NCI-H1105 treated with DMSO at 0.1 percent for 48 hours (cell line): Measurements from ENCODE around the gene RNU6-7.

Source experiments
- DNase-seq: peaks from one replicate; lab custom pipeline; 2025; lab: John Stamatoyannopoulos, UW

RNU6-7 gene

GRCh38 chr14:32205554-32205953 lies 3.7 kb downstream of the RNU6-7 start:
- DNase-seq, result no peak

- DNase-seq, result no peak
Measured at GRCh38 chr14:32205984-32206383, 4.1 kb downstream of the RNU6-7 start.

- no peak for DNase-seq
Measured at GRCh38 chr14:32206552-32206951, 4.7 kb downstream of the RNU6-7 start.

- DNase-seq, result no peak
Measured at GRCh38 chr14:32208490-32208889, 6.6 kb downstream of the RNU6-7 start.

- DNase-seq, result no peak
Measured at GRCh38 chr14:32209471-32209870, 7.6 kb downstream of the RNU6-7 start.

GRCh38 chr14:32211068-32211404 lies 9.2 kb downstream of the RNU6-7 start:
- no peak for DNase-seq

- DNase-seq, result no peak
Measured at GRCh38 chr14:32212833-32213232, 11.0 kb downstream of the RNU6-7 start.

- DNase-seq, result peak; percentile 90
Measured at GRCh38 chr14:32217301-32217700, 15.5 kb downstream of the RNU6-7 start.

- no peak for DNase-seq
Measured at GRCh38 chr14:32224737-32225377, 23.0 kb downstream of the RNU6-7 start.

- DNase-seq, result no peak
Measured at GRCh38 chr14:32225378-32225920, 23.6 kb downstream of the RNU6-7 start.

GRCh38 chr14:32226056-32226455 lies 24.2 kb downstream of the RNU6-7 start:
- no peak for DNase-seq

GRCh38 chr14:32230181-32230580 lies 28.3 kb downstream of the RNU6-7 start:
- no peak for DNase-seq

GRCh38 chr14:32230695-32231280 lies 28.9 kb downstream of the RNU6-7 start:
- DNase-seq, result no peak

- DNase-seq, result no peak
Measured at GRCh38 chr14:32232481-32232880, 30.6 kb downstream of the RNU6-7 start.

GRCh38 chr14:32233260-32233659 lies 31.4 kb downstream of the RNU6-7 start:
- no peak for DNase-seq

- no peak for DNase-seq
Measured at GRCh38 chr14:32244404-32244803, 42.6 kb downstream of the RNU6-7 start.

- no peak for DNase-seq
Measured at GRCh38 chr14:32246751-32247150, 44.9 kb downstream of the RNU6-7 start.

GRCh38 chr14:32249371-32249770 lies 47.5 kb downstream of the RNU6-7 start:
- DNase-seq, result no peak

- DNase-seq, result no peak
Measured at GRCh38 chr14:32249780-32250179, 47.9 kb downstream of the RNU6-7 start.

GRCh38 chr14:32250681-32251080 lies 48.8 kb downstream of the RNU6-7 start:
- DNase-seq, result no peak

- no peak for DNase-seq
Measured at GRCh38 chr14:32251530-32251929, 49.7 kb downstream of the RNU6-7 start.
